HEK293 (cell line): Measurements from ENCODE around the gene GHRL.

Experiments
- CTCF ChIA-PET: fragments of 350-600 bp; formaldehyde crosslinking; extraction: SDS; loops from one replicate; lab custom pipeline; 2021; ENCODE audit warnings: antibody characterized with exemption; lab: Yijun Ruan, JAX
- POLR2A ChIA-PET: fragments of 300-600 bp; formaldehyde crosslinking; extraction: SDS; loops from one replicate; lab custom pipeline; 2020; ENCODE audit warnings: antibody characterized with exemption, inconsistent platforms; lab: Yijun Ruan, JAX
- H3K27ac ChIP-seq: fragments of 200-500 bp; sonication (Bioruptor generic); 2 replicates; pipeline ENCODE4 v1.5.1; 2014; ENCODE audit warnings: low read depth, low read length, control low read depth, inconsistent platforms; ENCODE audit errors: extremely low read depth
- H3K36me3 ChIP-seq, 2 experiments: fragments of 200-500 bp in 1 of 2; sonication (Bioruptor generic) in 1 of 2; 1 replicate in 1 of 2; 2 replicates in 1 of 2; pipeline ENCODE4 v1.5.1; 2014 to 2017; ENCODE audit warnings: inconsistent platforms in 2 of 2, low read length in 2 of 2; ENCODE audit not compliant: control insufficient read depth in 2 of 2, insufficient read depth in 1 of 2
- H3K4me1 ChIP-seq: fragments of 200-500 bp; sonication (Bioruptor generic); 2 replicates; pipeline ENCODE4 v1.5.1; 2014; ENCODE audit warnings: mild to moderate bottlenecking, low read length, inconsistent platforms; ENCODE audit not compliant: control insufficient read depth, insufficient read depth
- H3K4me3 ChIP-seq: 2 replicates; pipeline ENCODE4 v1.5.1; 2011; ENCODE audit warnings: low read depth, mild to moderate bottlenecking, control low read depth, low read length, moderate library complexity
- H3K9me3 ChIP-seq: fragments of 200-500 bp; sonication (Bioruptor generic); 2 replicates; pipeline ENCODE4 v1.5.1; 2014; ENCODE audit warnings: low read depth, low read length, inconsistent platforms; ENCODE audit not compliant: control insufficient read depth, insufficient read depth
- GLIS2 ChIP-seq: fragments of 450-650 bp; formaldehyde crosslinking; IDR thresholded peaks from 2 replicates; pipeline ENCODE4 v1.5.1; 2016; ENCODE audit warnings: missing biosample characterization, missing genetic modification characterization
- HOXA7 ChIP-seq: sonication (generic); formaldehyde crosslinking; IDR thresholded peaks from 2 replicates; pipeline ENCODE4 v1.8.1; 2022; ENCODE audit warnings: missing genetic modification reagents, borderline replicate concordance
- KLF7 ChIP-seq: fragments of 450-650 bp; formaldehyde crosslinking; IDR thresholded peaks from 2 replicates; pipeline ENCODE4 v1.5.1; 2016; ENCODE audit warnings: missing biosample characterization, missing genetic modification characterization, borderline replicate concordance
- KLF9 ChIP-seq: fragments of 450-650 bp; formaldehyde crosslinking; IDR thresholded peaks from 2 replicates; pipeline ENCODE4 v1.5.1; 2016; ENCODE audit warnings: missing biosample characterization, missing genetic modification characterization, low read depth
- REPIN1 ChIP-seq: fragments of 450-650 bp; formaldehyde crosslinking; IDR thresholded peaks from 2 replicates; pipeline ENCODE4 v1.5.1; 2017; ENCODE audit warnings: missing biosample characterization, missing genetic modification characterization, low read depth
- SCRT1 ChIP-seq: fragments of 450-650 bp; formaldehyde crosslinking; IDR thresholded peaks from 2 replicates; pipeline ENCODE4 v1.5.1; 2016; ENCODE audit warnings: missing biosample characterization, missing genetic modification characterization, borderline replicate concordance
- TRIM28 ChIP-seq: IDR thresholded peaks from 2 replicates; pipeline ENCODE4 v1.6.1; 2011; ENCODE audit warnings: low read length, control low read depth, borderline replicate concordance
- YY1 ChIP-seq: fragments of 450-650 bp; formaldehyde crosslinking; IDR thresholded peaks from 2 replicates; pipeline ENCODE4 v1.5.1; 2018; ENCODE audit warnings: missing biosample characterization, missing genetic modification characterization
- ZBTB21 ChIP-seq: fragments of 450-650 bp; formaldehyde crosslinking; IDR thresholded peaks from 2 replicates; pipeline ENCODE4 v1.5.1; 2017; ENCODE audit warnings: missing biosample characterization, missing genetic modification characterization
- ZNF202 ChIP-seq: fragments of 450-650 bp; formaldehyde crosslinking; IDR thresholded peaks from 2 replicates; pipeline ENCODE4 v1.5.1; 2016; ENCODE audit warnings: missing biosample characterization, missing genetic modification characterization, borderline replicate concordance
- ZNF211 ChIP-seq: fragments of 450-650 bp; formaldehyde crosslinking; IDR thresholded peaks from 2 replicates; pipeline ENCODE4 v1.5.1; 2016; ENCODE audit warnings: low read depth, missing biosample characterization, missing genetic modification characterization
- ZNF214 ChIP-seq: fragments of 450-650 bp; formaldehyde crosslinking; IDR thresholded peaks from 2 replicates; pipeline ENCODE4 v1.5.1; 2017; ENCODE audit warnings: missing biosample characterization, mild to moderate bottlenecking, missing genetic modification characterization, borderline replicate concordance
- ZNF23 ChIP-seq: fragments of 450-650 bp; formaldehyde crosslinking; IDR thresholded peaks from 2 replicates; pipeline ENCODE4 v1.5.1; 2016; ENCODE audit warnings: missing biosample characterization, missing genetic modification characterization, borderline replicate concordance
- ZNF274 ChIP-seq, 2 experiments: fragments of 200-500 bp in 1 of 2; fragments of 450-650 bp in 1 of 2; sonication (Bioruptor generic) in 1 of 2; formaldehyde crosslinking in 1 of 2; IDR thresholded peaks; 2 replicates each; pipeline versions ENCODE4 v1.5.1 to v1.6.1; 2014 to 2016; ENCODE audit warnings: borderline replicate concordance in 1 of 2, inconsistent platforms in 1 of 2, low read length in 1 of 2, missing biosample characterization in 1 of 2, missing genetic modification characterization in 1 of 2
- ZNF530 ChIP-seq: fragments of 450-650 bp; formaldehyde crosslinking; IDR thresholded peaks from 2 replicates; pipeline ENCODE4 v1.5.1; 2016; ENCODE audit warnings: low read depth, missing biosample characterization, missing genetic modification characterization
- ZNF548 ChIP-seq: fragments of 450-650 bp; formaldehyde crosslinking; IDR thresholded peaks from 2 replicates; pipeline ENCODE4 v1.5.1; 2016; ENCODE audit warnings: missing biosample characterization, missing genetic modification characterization
- ZNF701 ChIP-seq: fragments of 450-650 bp; formaldehyde crosslinking; IDR thresholded peaks from 2 replicates; pipeline ENCODE4 v1.5.1; 2016; ENCODE audit warnings: missing biosample characterization, missing genetic modification characterization
- ZSCAN16 ChIP-seq: fragments of 450-650 bp; formaldehyde crosslinking; IDR thresholded peaks from 2 replicates; pipeline ENCODE4 v1.5.1; 2016; ENCODE audit warnings: missing biosample characterization, missing genetic modification characterization
- ZXDB ChIP-seq: fragments of 450-650 bp; formaldehyde crosslinking; IDR thresholded peaks from 2 replicates; pipeline ENCODE4 v1.5.1; 2016; ENCODE audit warnings: missing biosample characterization, missing genetic modification characterization
- TF ChIP-seq, protein P1 (sequence below): fragments of 450-650 bp; formaldehyde crosslinking; IDR thresholded peaks from 2 replicates; pipeline ENCODE4 v1.5.1; 2016; ENCODE audit warnings: missing biosample characterization, missing genetic modification characterization
- TF ChIP-seq, protein P2 (sequence below): fragments of 450-650 bp; formaldehyde crosslinking; IDR thresholded peaks from 2 replicates; pipeline ENCODE4 v1.5.1; 2016; ENCODE audit warnings: missing biosample characterization, missing genetic modification characterization
- TF ChIP-seq, protein P3 (sequence below): fragments of 450-650 bp; formaldehyde crosslinking; optimal IDR thresholded peaks from 2 replicates; pipeline ENCODE3; 2016; ENCODE audit warnings: missing biosample characterization, mild to moderate bottlenecking, missing genetic modification characterization
- TF ChIP-seq, protein P4 (sequence below): fragments of 450-650 bp; formaldehyde crosslinking; IDR thresholded peaks from 2 replicates; pipeline ENCODE4 v1.5.1; 2016; ENCODE audit warnings: missing biosample characterization, missing genetic modification characterization

Gene GHRL

DNA sequence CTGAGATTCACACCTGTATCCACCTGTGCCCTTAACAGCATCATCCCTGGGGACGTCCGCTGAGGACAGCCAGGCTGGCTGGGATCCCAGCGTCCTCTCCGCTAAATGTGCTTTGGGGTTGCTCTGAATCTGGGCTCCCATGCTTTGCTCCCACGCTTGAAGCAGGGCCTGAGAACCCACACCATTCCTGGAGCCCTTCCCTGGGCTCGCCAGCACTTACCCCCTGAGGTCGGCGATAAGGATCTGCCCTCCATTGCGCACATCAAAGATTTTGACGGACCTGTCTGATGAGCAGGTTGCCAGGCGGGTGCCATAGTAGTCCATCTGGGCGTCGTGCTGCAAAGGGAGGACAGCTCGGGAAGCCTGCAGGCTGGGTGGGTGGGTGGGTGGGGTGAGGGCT lies 22.4 kb upstream of the GHRL start:
- POLR2A ChIA-PET, result no interaction called here
- H3K4me3 ChIP-seq, result no peak overlapping the region
- H3K36me3 ChIP-seq, result peaks cover 26 to 93% of the 10 kb centered on the region in 2 experiments
- no peak overlapping the region for H3K27ac ChIP-seq
- TF ChIP-seq YY1 (no peak), ZNF701 (no peak), ZNF211 (tag by site-specific recombination) (no peak), ZNF202 (tag by site-specific recombination) (no peak), KLF9 (tag by site-specific recombination) (no peak)
- CTCF ChIA-PET, result interaction anchor here (0.5 kb wide), 1 partner anchor 174 kb away, joined by 4 read pairs; the partner anchor contains the start of gene VHL
- H3K4me1 ChIP-seq, result no peaks in the 10 kb centered on the region
- no peaks in the 10 kb centered on the region for H3K9me3 ChIP-seq

DNA sequence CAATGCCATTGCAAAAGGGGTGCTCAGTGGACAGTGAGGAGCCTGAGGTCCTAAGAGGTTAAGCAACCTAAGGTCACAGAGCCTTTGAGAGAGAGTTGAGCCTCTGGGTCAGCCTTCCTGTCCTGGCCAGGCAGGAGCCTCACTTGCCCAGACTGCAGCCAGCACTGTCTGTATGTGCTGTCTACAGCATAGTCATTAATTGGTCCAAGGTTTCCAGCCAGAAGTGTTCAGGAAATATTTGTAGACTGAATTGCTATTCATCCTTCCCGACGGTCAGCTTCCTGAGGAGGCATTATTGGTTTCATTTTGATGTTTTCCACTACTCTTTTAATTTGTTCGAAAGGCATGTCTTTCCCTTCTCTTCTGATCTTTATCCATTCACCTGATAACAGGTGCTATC lies 20.1 kb upstream of the GHRL start:
- Histone ChIP-seq H3K36me3 (peaks cover 18 to 95% of the 10 kb centered on the region in 2 experiments), H3K4me1 (no peaks in the 10 kb centered on the region), H3K27ac (no peak overlapping the region), H3K9me3 (no peaks in the 10 kb centered on the region), H3K4me3 (no peak overlapping the region)
- ChIA-PET CTCF (interaction anchor here (1.4 kb wide), 1 partner anchor 9 kb away, joined by 5 read pairs; no protein-coding TSS in a partner anchor), POLR2A (interaction anchor here (0.6 kb wide), 1 partner anchor 117 kb away, joined by 3 read pairs; no protein-coding TSS in a partner anchor)
- TF ChIP-seq, protein P1, sequence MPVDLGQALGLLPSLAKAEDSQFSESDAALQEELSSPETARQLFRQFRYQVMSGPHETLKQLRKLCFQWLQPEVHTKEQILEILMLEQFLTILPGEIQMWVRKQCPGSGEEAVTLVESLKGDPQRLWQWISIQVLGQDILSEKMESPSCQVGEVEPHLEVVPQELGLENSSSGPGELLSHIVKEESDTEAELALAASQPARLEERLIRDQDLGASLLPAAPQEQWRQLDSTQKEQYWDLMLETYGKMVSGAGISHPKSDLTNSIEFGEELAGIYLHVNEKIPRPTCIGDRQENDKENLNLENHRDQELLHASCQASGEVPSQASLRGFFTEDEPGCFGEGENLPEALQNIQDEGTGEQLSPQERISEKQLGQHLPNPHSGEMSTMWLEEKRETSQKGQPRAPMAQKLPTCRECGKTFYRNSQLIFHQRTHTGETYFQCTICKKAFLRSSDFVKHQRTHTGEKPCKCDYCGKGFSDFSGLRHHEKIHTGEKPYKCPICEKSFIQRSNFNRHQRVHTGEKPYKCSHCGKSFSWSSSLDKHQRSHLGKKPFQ (tag by site-specific recombination), result no peak
- TF ChIP-seq, protein P2, sequence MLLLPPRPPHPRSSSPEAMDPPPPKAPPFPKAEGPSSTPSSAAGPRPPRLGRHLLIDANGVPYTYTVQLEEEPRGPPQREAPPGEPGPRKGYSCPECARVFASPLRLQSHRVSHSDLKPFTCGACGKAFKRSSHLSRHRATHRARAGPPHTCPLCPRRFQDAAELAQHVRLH (tag by site-specific recombination), result no peak
- TF ChIP-seq ZNF23, result no peak

DNA sequence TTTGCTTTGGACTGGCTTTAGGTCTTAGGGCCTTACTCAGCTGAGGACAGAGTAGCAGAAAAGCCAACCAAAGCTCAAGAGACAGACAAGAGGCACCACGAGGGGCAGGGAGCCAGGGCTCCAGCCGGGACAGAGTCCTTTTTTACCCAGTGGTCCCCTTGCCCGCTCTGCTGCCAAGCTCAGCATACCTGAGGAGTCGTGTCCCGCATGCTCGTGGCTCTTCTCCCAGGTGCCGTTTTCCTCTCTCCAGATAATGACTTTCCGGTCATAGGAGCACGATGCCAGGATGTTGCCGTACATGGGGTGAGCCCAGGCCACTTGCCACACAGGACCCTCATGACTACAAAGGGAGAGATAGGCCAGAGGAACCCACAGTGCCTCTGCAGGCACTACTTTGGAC lies 19.6 kb upstream of the GHRL start:
- no peaks in the 10 kb centered on the region for H3K4me1 ChIP-seq
- ChIA-PET CTCF (interaction anchor here (0.7 kb wide), 1 partner anchor 33 kb away, joined by 3 read pairs; no protein-coding TSS in a partner anchor), POLR2A (no interaction called here)
- TF ChIP-seq, protein P3, sequence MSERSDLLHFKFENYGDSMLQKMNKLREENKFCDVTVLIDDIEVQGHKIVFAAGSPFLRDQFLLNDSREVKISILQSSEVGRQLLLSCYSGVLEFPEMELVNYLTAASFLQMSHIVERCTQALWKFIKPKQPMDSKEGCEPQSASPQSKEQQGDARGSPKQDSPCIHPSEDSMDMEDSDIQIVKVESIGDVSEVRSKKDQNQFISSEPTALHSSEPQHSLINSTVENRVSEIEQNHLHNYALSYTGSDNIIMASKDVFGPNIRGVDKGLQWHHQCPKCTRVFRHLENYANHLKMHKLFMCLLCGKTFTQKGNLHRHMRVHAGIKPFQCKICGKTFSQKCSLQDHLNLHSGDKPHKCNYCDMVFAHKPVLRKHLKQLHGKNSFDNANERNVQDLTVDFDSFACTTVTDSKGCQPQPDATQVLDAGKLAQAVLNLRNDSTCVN (tag by site-specific recombination), result no peak
- no peak for TF ChIP-seq ZXDB (tag by site-specific recombination)
- no peak for TF ChIP-seq TRIM28
- TF ChIP-seq, protein P4, sequence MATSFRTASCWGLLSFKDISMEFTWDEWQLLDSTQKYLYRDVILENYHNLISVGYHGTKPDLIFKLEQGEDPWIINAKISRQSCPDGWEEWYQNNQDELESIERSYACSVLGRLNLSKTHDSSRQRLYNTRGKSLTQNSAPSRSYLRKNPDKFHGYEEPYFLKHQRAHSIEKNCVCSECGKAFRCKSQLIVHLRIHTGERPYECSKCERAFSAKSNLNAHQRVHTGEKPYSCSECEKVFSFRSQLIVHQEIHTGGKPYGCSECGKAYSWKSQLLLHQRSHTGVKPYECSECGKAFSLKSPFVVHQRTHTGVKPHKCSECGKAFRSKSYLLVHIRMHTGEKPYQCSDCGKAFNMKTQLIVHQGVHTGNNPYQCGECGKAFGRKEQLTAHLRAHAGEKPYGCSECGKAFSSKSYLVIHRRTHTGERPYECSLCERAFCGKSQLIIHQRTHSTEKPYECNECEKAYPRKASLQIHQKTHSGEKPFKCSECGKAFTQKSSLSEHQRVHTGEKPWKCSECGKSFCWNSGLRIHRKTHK, result no peak
- TF ChIP-seq ZNF274 (IDR thresholded peaks at IDR 0.05; ENCODE audit: low read length), result no peak
- no peak for TF ChIP-seq ZNF274 (tag by site-specific recombination; IDR thresholded peaks at IDR 0.05; ENCODE audit: borderline replicate concordance)
- no peak for TF ChIP-seq HOXA7 (CRISPR knock-in tag)
- no peak for TF ChIP-seq ZBTB21
- TF ChIP-seq KLF7 (tag by site-specific recombination), result no peak
- no peak for TF ChIP-seq ZNF530 (tag by site-specific recombination)
- no peak for TF ChIP-seq ZNF548 (tag by site-specific recombination)
- no peak for TF ChIP-seq ZSCAN16
- TF ChIP-seq SCRT1 (tag by site-specific recombination), result no peak
- no peak for TF ChIP-seq REPIN1 (tag by site-specific recombination)
- TF ChIP-seq GLIS2 (tag by site-specific recombination), result no peak
- TF ChIP-seq ZNF214 (tag by site-specific recombination), result no peak
- H3K27ac ChIP-seq, result no peak overlapping the region
- no peaks in the 10 kb centered on the region for H3K9me3 ChIP-seq
- H3K4me3 ChIP-seq, result no peak overlapping the region
- H3K36me3 ChIP-seq, result peaks cover 21 to 95% of the 10 kb centered on the region in 2 experiments
